Breast epithelium (tissue), 3 donors: ENCODE results near the gene PHPT1.

Source experiments
- CTCF ChIP-seq, 3 donors: fragments of 450-650 bp; IDR thresholded peaks; one replicate each; pipeline ENCODE4 v1.5.1; 2016 to 2017; ENCODE audit warnings: antibody characterized with exemption in 3 of 3, mild to moderate bottlenecking in 3 of 3, moderate library complexity in 3 of 3
- POLR2A ChIP-seq: fragments of 450-650 bp; IDR thresholded peaks from one replicate; pipeline ENCODE4 v1.6.1; 2016; ENCODE audit warnings: antibody characterized with exemption, mild to moderate bottlenecking, moderate library complexity
- POLR2AphosphoS5 ChIP-seq, 3 donors: sonication (generic); formaldehyde crosslinking; IDR thresholded peaks; one replicate each; pipeline ENCODE4 v1.6.1; 2017; ENCODE audit warnings: antibody characterized with exemption in 3 of 3

- TF ChIP-seq CTCF (IDR thresholded peaks at IDR 0.05) (no peak), POLR2A (no peak), POLR2AphosphoS5 (IDR thresholded peaks at IDR 0.05) (no peak)
These were observed 8.9 kb upstream of the PHPT1 start for GRCh38 chr9:136840140-136840876.
